Middle frontal gyrus (tissue), 1 donor: Measurements from ENCODE around the gene ANKK1.

Source experiments
- DNase-seq: peaks from one replicate; pipeline ENCODE4 v3.0.0-alpha.2; 2015; ENCODE audit warnings: low spot score; ENCODE audit errors: extremely low spot score

The ANKK1 gene

GRCh38 chr11:113377681-113378412 is 9.7 kb upstream of the ANKK1 start:
- peak; percentile 27 for DNase-seq

GRCh38 chr11:113378692-113379091 is 8.9 kb upstream of the ANKK1 start:
- no peak for DNase-seq

- DNase-seq = no peak
These were observed 5.5 kb upstream of the ANKK1 start for GRCh38 chr11:113382121-113382520.

- DNase-seq = no peak
These were observed 3.0 kb upstream of the ANKK1 start for GRCh38 chr11:113384551-113384950.

- no peak for DNase-seq
These were observed 1.8 kb upstream of the ANKK1 start for GRCh38 chr11:113385749-113386148.

GRCh38 chr11:113386866-113387265 is 713 bp upstream of the ANKK1 start:
- no peak for DNase-seq

- no peak for DNase-seq
These were observed 1.7 kb downstream of the ANKK1 start for GRCh38 chr11:113389272-113389671.

GRCh38 chr11:113392236-113392921 is 4.8 kb downstream of the ANKK1 start:
- DNase-seq = no peak

GRCh38 chr11:113393501-113393985 is 6.0 kb downstream of the ANKK1 start:
- no peak for DNase-seq

GRCh38 chr11:113394919-113395318 is 7.3 kb downstream of the ANKK1 start:
- no peak for DNase-seq

- no peak for DNase-seq
These were observed 8.3 kb downstream of the ANKK1 start for GRCh38 chr11:113395782-113396336.

GRCh38 chr11:113396690-113397089 is 9.1 kb downstream of the ANKK1 start:
- no peak for DNase-seq

GRCh38 chr11:113397212-113397611 is 9.6 kb downstream of the ANKK1 start:
- no peak for DNase-seq

- DNase-seq = no peak
These were observed 10.2 kb downstream of the ANKK1 start for GRCh38 chr11:113397821-113398220.

- no peak for DNase-seq
These were observed 11.3 kb downstream of the ANKK1 start for GRCh38 chr11:113398669-113399430.

GRCh38 chr11:113400631-113401230 is 13.2 kb downstream of the ANKK1 start:
- DNase-seq = no peak

GRCh38 chr11:113401718-113402117 is 14.1 kb downstream of the ANKK1 start:
- DNase-seq = no peak

- no peak for DNase-seq
These were observed 17.4 kb downstream of the ANKK1 start for GRCh38 chr11:113404859-113405430.

- no peak for DNase-seq
These were observed 18.3 kb downstream of the ANKK1 start for GRCh38 chr11:113405724-113406478.

- DNase-seq = no peak
These were observed 19.6 kb downstream of the ANKK1 start for GRCh38 chr11:113407163-113407562.
